ENCODE results near the gene TENM3.

TENM3 gene

GRCh38 chr4:182273191-182273935, 30.2 kb downstream of the TENM3 start:
- no peak for DNase-seq (ENCODE audit: low read depth, low spot score)
- H3K4me3 ChIP-seq (ENCODE audit: low read length): no peak overlapping the region

DNA sequence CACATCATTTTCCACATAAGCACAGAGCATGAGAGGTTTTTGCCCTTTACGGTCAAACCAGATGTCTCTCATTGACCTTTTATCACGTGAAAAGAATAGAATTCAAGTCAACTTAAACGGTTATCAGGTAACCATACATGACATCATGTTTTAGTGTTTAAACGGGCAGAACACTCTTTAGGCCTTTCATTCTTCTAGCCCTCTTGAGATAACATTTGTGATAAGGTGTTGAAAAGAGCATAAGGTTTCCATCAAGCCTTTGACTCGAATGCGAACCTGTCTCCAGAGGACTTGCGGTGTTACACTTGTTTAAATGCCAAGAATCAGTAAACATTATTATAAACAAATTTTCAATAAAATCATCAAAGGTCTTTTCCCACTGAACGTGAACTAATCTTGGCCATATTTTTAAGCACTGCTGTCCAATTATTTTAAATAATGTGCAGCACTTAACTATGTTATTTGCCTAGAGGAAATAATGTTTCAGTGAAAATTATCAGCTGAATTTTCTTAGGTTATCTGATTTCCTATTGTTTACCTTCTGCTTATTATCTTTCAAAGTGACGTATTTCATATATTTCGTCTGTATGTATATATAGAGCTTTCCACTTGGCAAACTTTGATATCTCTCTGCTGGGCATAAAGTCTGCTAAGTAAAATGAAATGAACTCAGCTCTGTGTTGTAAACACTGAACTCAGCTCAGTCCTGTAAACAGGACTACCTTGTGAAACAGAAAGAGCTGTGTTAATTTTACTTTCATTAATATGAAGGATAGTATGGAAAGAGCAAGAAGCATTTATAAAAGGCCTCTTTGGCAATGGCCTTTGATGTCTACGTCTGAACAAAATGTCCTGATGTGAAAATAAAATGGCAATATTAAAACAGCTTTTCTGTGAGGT, 33.3 kb downstream of the TENM3 start:
- no peak overlapping the region for H3K4me3 ChIP-seq (ENCODE audit: low read length)
- no peak for DNase-seq (ENCODE audit: low read depth, low spot score)

GRCh38 chr4:182277377-182277776, 34.2 kb downstream of the TENM3 start:
- no peak overlapping the region for H3K4me3 ChIP-seq (ENCODE audit: low read length)
- DNase-seq (ENCODE audit: low read depth, low spot score): no peak

- no peak for DNase-seq (ENCODE audit: low read depth, low spot score)
- H3K4me3 ChIP-seq (ENCODE audit: low read length): no peak overlapping the region
Measured at GRCh38 chr4:182278729-182279128, 35.5 kb downstream of the TENM3 start.

GRCh38 chr4:182280436-182281111, 37.4 kb downstream of the TENM3 start:
- DNase-seq (ENCODE audit: low read depth, low spot score): no peak
- no peak overlapping the region for H3K4me3 ChIP-seq (ENCODE audit: low read length)

DNA sequence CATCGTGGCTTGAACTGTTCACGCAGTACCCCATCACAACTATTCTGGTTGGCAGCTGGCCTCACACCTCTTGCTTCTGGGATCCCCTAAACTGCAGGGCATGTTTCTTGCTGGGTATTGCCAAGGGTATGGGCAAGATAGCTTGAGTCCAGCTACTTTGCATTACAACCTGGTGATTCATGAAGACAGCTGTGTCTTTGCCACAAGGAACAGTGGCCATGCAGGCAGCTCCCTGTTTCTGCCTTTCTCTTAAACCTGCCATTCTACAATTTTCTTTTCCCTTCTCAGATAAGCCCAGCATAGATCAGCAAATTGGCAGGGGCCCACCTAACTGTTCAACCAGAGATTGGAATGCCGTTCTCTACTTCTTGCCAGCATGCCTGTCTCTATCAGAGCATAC, 42.8 kb downstream of the TENM3 start:
- DNase-seq (ENCODE audit: low read depth, low spot score): no peak
- no peak overlapping the region for H3K4me3 ChIP-seq (ENCODE audit: low read length)

DNA sequence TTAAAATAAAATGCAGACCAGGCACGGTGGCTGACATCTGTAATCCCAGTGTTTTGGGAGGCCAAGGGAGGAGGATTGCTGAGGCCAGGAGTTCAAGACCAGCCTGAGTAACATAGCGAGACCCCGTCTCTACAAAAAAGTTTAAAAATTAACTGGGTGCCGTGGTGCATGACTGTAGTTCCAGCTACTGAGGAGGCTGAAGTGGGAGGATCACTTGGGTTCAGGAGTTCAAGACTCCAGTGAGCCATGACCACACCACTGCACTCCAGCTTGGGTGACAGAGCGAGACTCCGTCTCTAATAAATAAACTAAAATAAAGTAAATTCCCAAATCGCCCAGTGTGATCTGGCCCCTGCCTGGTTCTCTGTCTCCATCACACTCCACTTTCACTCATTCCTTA, 43.7 kb downstream of the TENM3 start:
- H3K4me3 ChIP-seq (ENCODE audit: low read length): no peak overlapping the region
- no peak for DNase-seq (ENCODE audit: low read depth, low spot score)

- no peak overlapping the region for H3K4me3 ChIP-seq (ENCODE audit: low read length)
- no peak for DNase-seq (ENCODE audit: low read depth, low spot score)
Measured at GRCh38 chr4:182288534-182288933, 45.3 kb downstream of the TENM3 start.

DNA sequence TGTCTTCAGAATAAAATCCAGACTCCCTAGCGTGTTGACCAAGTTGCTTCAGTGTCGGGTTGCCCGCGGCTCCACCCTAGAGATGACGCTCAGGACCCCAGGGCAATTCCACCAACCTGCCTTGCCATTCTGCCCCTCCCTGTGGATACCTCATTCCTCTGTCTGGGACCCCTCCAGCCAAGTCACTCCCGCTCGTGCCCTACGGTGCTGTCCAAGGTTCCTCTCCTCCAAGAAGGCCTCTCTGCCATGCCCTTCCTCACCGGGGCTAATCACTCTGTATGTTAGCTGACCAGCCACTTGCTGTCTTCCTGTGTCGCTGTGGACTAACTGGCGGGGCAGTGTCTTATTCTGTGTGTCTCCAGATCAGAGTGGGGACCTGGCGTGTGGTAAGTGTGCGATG, 46.6 kb downstream of the TENM3 start:
- no peak for DNase-seq (ENCODE audit: low read depth, low spot score)
- H3K4me3 ChIP-seq (ENCODE audit: low read length): no peak overlapping the region

DNA sequence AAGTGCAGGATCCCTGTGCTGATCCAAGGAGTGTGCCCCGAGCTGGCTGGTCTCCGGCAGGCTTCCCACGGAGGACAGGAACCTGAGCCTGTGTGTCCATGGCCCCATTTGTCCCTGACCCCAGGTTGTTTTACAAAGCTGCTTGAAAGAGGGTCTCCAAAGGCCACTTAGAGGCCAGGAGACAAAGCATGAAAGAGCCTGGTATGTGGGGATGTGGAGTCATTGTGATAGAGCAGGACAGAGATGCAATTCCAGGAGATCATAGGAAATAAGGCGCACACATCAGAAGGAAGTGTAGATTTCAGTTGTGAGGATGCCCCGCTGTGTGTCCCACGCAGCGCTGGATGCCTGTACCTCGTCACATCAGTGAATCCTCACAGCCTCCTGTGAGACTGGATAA, 48.0 kb downstream of the TENM3 start:
- H3K4me3 ChIP-seq (ENCODE audit: low read length): no peak overlapping the region
- no peak for DNase-seq (ENCODE audit: low read depth, low spot score)

DNA sequence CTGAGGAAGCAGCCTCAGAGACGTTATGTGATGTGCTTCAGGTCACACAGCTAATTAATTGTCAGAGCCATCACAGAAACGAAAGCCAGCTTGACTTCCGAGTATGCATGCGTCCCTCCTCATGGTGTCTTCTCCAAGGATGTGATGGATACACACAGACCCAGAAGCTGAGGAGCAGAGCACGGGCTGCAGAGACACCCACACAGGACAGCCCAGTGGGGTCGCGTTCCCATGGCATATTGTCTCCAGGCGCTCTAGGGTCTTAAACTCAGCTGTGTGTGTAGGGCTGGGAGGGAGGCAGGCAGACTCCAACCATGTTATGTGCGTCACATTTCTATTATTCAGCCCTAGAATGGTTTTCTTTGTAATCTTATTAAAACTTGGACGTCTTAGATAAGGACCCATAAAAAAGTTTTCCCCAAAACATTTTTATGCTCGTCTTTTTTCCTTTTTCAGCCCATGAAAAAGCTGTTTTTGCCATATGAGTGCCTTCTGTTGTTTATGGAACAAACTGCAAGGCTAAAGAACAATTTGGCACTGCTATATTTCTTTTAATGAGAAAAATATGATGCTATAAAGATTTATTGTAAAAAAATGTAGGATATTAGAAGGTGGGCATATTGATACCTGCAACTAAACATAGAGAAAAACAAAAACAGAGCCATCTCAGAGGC, 48.5 kb downstream of the TENM3 start:
- no peak for DNase-seq (ENCODE audit: low read depth, low spot score)
- H3K4me3 ChIP-seq (ENCODE audit: low read length): no peak overlapping the region

GRCh38 chr4:182292612-182293011, 49.4 kb downstream of the TENM3 start:
- no peak overlapping the region for H3K4me3 ChIP-seq (ENCODE audit: low read length)
- DNase-seq (ENCODE audit: low read depth, low spot score): no peak

GRCh38 chr4:182293691-182294255, 50.6 kb downstream of the TENM3 start:
- no peak for DNase-seq (ENCODE audit: low read depth, low spot score)
- no peak overlapping the region for H3K4me3 ChIP-seq (ENCODE audit: low read length)

DNA sequence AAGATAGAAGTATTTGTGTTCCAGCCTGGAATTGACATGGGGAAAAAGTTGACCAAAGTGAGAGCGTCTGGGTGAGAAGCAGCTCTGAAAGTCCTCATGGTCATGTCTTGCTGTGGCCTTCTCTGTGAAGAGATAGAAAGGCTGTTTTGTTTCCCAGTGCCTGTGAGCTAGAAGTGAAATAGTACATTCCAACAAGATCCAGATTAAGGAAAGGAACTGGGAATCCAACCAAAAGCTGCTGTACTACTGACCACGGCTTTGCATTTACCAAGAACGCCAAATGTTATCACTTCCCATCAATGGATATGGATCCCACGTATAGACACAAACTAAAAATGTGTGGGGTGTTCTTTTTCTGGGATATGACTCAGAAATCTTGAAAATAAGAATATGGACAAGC, 51.2 kb downstream of the TENM3 start:
- H3K4me3 ChIP-seq (ENCODE audit: low read length): no peak overlapping the region
- DNase-seq (ENCODE audit: low read depth, low spot score): no peak

GRCh38 chr4:182297659-182298058, 54.5 kb downstream of the TENM3 start:
- DNase-seq (ENCODE audit: low read depth, low spot score): no peak

DNA sequence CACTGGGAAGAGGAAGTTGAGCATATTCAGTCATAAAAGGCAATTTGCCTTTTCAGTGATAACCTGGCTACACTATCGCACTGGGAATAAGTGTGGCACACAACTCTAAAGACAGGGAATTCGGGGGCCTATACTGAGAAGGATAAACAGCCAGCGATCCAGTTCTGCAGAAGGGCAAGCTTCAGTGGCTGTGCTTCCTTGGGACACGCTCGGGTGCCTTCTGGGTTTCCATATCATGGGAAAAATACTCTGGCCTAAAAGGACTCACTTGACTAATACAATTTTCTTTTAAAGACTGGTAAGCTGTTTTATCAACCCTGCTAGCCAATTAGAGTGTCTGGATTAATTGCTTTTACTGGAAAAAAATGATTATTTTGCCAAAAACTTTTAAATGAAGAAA, 58.5 kb downstream of the TENM3 start:
- no peak overlapping the region for H3K4me3 ChIP-seq (ENCODE audit: low read length)
- DNase-seq (ENCODE audit: low read depth, low spot score): no peak

More at GRCh38 chr4:182297659-182298058, 54.5 kb downstream of the TENM3 start:
- no peak overlapping the region for H3K4me3 ChIP-seq (ENCODE audit: low read length)

- H3K4me3 ChIP-seq (ENCODE audit: low read length): no peak overlapping the region
- DNase-seq (ENCODE audit: low read depth, low spot score): no peak
Measured at GRCh38 chr4:182303847-182304246, 60.6 kb downstream of the TENM3 start.

- no peak overlapping the region for H3K4me3 ChIP-seq (ENCODE audit: low read length)
- no peak for DNase-seq (ENCODE audit: low read depth, low spot score)
Measured at GRCh38 chr4:182306792-182307507, 63.7 kb downstream of the TENM3 start.
